ENCODE measurements around the gene RABGEF1.
"Not testable (repeated sequence)": the region's sequence is repeated elsewhere in the genome, so short reads cannot be mapped to it uniquely, and the experiment has no call there.

RABGEF1 gene

GRCh38 chr7:66747385-66747784 lies 6.9 kb downstream of the RABGEF1 start:
- H3K27me3 ChIP-seq (ENCODE audit: control insufficient read depth, insufficient read depth, low read length): no peaks in the 10 kb centered on the region
- H3K9me3 ChIP-seq (ENCODE audit: control insufficient read depth, insufficient read depth, low read depth, low read length): no peaks in the 10 kb centered on the region
- H3K4me1 ChIP-seq (ENCODE audit: control insufficient read depth, insufficient read depth, low read length): no peaks in the 10 kb centered on the region
- H3K9ac ChIP-seq (ENCODE audit: low read length): no peak overlapping the region
- H3K27ac ChIP-seq (ENCODE audit: low read depth, low read length): no peak overlapping the region
- H3K36me3 ChIP-seq (ENCODE audit: control insufficient read depth, insufficient read depth, low read length): no peaks in the 10 kb centered on the region
- no peak overlapping the region for H3K4me3 ChIP-seq (ENCODE audit: low read depth, low read length)

DNA sequence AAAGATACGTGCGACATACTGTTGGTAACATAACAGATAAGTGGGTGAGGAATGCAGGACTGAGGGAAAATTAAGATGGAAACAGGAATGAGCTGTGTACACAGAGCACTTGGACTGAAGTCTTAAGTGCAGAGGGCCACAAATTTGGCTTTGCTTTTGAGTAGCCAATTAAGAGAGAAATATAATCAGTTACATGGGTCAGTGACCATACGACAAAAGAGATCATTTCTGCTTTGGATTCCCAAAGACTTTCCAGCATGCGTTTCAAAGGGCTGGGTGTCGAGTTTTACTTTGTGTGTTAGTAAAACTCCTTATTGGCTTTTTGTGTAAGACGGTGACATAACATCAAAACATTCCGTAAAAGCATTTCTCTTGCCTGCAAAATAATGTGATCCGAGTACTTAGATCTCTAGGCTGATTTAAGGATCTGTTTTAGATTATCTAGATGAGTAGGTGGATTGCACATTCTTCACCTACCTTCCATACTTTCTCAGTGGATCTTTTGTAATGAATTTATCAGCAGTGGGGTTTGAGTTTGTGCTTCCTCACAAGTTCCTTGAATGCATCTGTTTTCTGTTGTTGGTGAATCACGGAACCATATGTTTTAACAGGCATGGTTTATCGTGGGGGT lies 7.5 kb downstream of the RABGEF1 start:
- H3K4me3 ChIP-seq (ENCODE audit: low read depth, low read length): no peak overlapping the region
- no peak overlapping the region for H3K27ac ChIP-seq (ENCODE audit: low read depth, low read length)
- no peak overlapping the region for H3K9ac ChIP-seq (ENCODE audit: low read length)
- no peaks in the 10 kb centered on the region for H3K36me3 ChIP-seq (ENCODE audit: control insufficient read depth, insufficient read depth, low read length)
- no peaks in the 10 kb centered on the region for H3K4me1 ChIP-seq (ENCODE audit: control insufficient read depth, insufficient read depth, low read length)
- H3K9me3 ChIP-seq (ENCODE audit: control insufficient read depth, insufficient read depth, low read depth, low read length): no peaks in the 10 kb centered on the region
- no peaks in the 10 kb centered on the region for H3K27me3 ChIP-seq (ENCODE audit: control insufficient read depth, insufficient read depth, low read length)

GRCh38 chr7:66748791-66749190 lies 8.3 kb downstream of the RABGEF1 start:
- H3K36me3 ChIP-seq (ENCODE audit: control insufficient read depth, insufficient read depth, low read length): no peaks in the 10 kb centered on the region
- H3K27ac ChIP-seq (ENCODE audit: low read depth, low read length): no peak overlapping the region
- H3K9ac ChIP-seq (ENCODE audit: low read length): no peak overlapping the region
- no peak overlapping the region for H3K4me3 ChIP-seq (ENCODE audit: low read depth, low read length)
- no peaks in the 10 kb centered on the region for H3K4me1 ChIP-seq (ENCODE audit: control insufficient read depth, insufficient read depth, low read length)
- no peaks in the 10 kb centered on the region for H3K9me3 ChIP-seq (ENCODE audit: control insufficient read depth, insufficient read depth, low read depth, low read length)
- H3K27me3 ChIP-seq (ENCODE audit: control insufficient read depth, insufficient read depth, low read length): no peaks in the 10 kb centered on the region

DNA sequence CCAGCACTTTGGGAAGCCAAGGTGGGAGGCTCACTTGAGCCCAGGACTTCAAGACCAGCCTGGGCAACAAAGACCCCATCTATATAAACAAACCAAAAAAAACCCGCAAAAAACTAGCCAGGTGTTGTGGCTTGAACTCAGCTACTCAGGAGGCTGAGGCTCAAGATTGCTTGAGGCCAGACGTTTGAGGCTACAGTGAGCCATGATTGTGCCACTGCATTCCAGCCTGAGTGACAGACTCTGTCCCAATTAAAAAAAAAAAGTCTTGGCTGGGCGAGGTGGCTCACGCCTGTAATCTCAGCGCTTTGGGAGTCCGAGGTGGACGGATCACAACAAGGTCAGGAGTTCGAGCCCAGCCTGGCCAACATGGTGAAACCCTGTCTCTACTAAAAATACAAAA lies 11.4 kb downstream of the RABGEF1 start:
- no peaks in the 10 kb centered on the region for H3K9me3 ChIP-seq (ENCODE audit: control insufficient read depth, insufficient read depth, low read depth, low read length)
- no peak overlapping the region for H3K9ac ChIP-seq (ENCODE audit: low read length)
- no peak overlapping the region for H3K27ac ChIP-seq (ENCODE audit: low read depth, low read length)
- no peaks in the 10 kb centered on the region for H3K36me3 ChIP-seq (ENCODE audit: control insufficient read depth, insufficient read depth, low read length)
- H3K4me3 ChIP-seq (ENCODE audit: low read depth, low read length): no peak overlapping the region
- no peaks in the 10 kb centered on the region for H3K4me1 ChIP-seq (ENCODE audit: control insufficient read depth, insufficient read depth, low read length)
- H3K27me3 ChIP-seq (ENCODE audit: control insufficient read depth, insufficient read depth, low read length): no peaks in the 10 kb centered on the region

DNA sequence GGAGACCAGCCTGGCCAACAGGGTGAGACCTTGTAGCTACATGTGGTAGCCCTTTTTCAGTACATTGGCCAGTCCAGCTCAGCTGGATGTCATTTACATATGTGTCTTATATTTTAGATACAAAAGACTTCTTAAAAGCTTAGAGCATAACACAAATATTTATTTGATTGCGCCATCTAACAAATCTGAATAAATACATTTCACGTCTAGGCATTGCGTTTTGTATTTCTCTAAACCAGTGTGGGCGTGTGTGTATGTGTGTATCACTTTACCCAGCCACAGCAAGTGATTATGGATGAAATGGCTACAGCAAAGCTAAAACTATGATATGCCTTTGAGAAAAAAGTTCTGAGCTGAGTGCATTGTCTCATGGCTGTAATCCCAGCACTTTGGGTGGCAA lies 14.0 kb downstream of the RABGEF1 start:
- no peak overlapping the region for H3K4me3 ChIP-seq (ENCODE audit: low read depth, low read length)
- H3K27me3 ChIP-seq (ENCODE audit: control insufficient read depth, insufficient read depth, low read length): no peaks in the 10 kb centered on the region
- no peak overlapping the region for H3K27ac ChIP-seq (ENCODE audit: low read depth, low read length)
- H3K36me3 ChIP-seq (ENCODE audit: control insufficient read depth, insufficient read depth, low read length): no peaks in the 10 kb centered on the region; the same call in 1 of the 2 replicates
- no peaks in the 10 kb centered on the region for H3K4me1 ChIP-seq (ENCODE audit: control insufficient read depth, insufficient read depth, low read length)
- no peaks in the 10 kb centered on the region for H3K9me3 ChIP-seq (ENCODE audit: control insufficient read depth, insufficient read depth, low read depth, low read length)
- no peak overlapping the region for H3K9ac ChIP-seq (ENCODE audit: low read length)

- H3K27me3 ChIP-seq (ENCODE audit: control insufficient read depth, insufficient read depth, low read length); H3K36me3 ChIP-seq (ENCODE audit: control insufficient read depth, insufficient read depth, low read length); H3K4me3 ChIP-seq (ENCODE audit: low read depth, low read length); H3K9me3 ChIP-seq (ENCODE audit: control insufficient read depth, insufficient read depth, low read depth, low read length); H3K4me1 ChIP-seq (ENCODE audit: control insufficient read depth, insufficient read depth, low read length); H3K9ac ChIP-seq (ENCODE audit: low read length); H3K27ac ChIP-seq (ENCODE audit: low read depth, low read length): not testable (repeated sequence)
Observed at GRCh38 chr7:66755059-66755458, 14.5 kb downstream of the RABGEF1 start.

GRCh38 chr7:66756227-66756626 lies 15.7 kb downstream of the RABGEF1 start:
- not testable (repeated sequence) for H3K36me3 ChIP-seq (ENCODE audit: control insufficient read depth, insufficient read depth, low read length); H3K4me3 ChIP-seq (ENCODE audit: low read depth, low read length); H3K27ac ChIP-seq (ENCODE audit: low read depth, low read length); H3K9ac ChIP-seq (ENCODE audit: low read length); H3K27me3 ChIP-seq (ENCODE audit: control insufficient read depth, insufficient read depth, low read length); H3K4me1 ChIP-seq (ENCODE audit: control insufficient read depth, insufficient read depth, low read length); H3K9me3 ChIP-seq (ENCODE audit: control insufficient read depth, insufficient read depth, low read depth, low read length)

DNA sequence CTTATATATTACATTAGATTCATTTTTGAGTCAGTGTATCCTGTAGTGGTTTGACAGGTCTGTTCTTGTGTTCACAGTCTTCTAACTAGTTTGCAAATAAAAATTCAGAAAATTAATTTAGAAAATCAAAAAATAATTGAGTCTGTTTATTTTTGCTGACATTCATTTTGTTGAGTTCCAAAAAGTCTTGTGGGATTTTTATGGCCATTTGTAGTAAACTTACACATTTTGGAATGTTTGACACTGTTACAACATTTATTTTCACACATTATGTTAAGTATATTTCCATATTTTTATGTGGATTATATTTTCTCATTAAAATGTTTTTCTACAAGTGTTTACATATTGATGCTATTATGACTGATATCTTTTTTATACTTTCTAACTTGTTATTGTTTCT lies 16.4 kb downstream of the RABGEF1 start:
- H3K27ac ChIP-seq (ENCODE audit: low read depth, low read length): no peak overlapping the region
- no peaks in the 10 kb centered on the region for H3K4me1 ChIP-seq (ENCODE audit: control insufficient read depth, insufficient read depth, low read length)
- no peak overlapping the region for H3K4me3 ChIP-seq (ENCODE audit: low read depth, low read length)
- no peaks in the 10 kb centered on the region for H3K27me3 ChIP-seq (ENCODE audit: control insufficient read depth, insufficient read depth, low read length)
- no peaks in the 10 kb centered on the region for H3K9me3 ChIP-seq (ENCODE audit: control insufficient read depth, insufficient read depth, low read depth, low read length)
- no peaks in the 10 kb centered on the region; the same call in 1 of the 2 replicates for H3K36me3 ChIP-seq (ENCODE audit: control insufficient read depth, insufficient read depth, low read length)
- H3K9ac ChIP-seq (ENCODE audit: low read length): no peak overlapping the region

GRCh38 chr7:66757939-66758338 lies 17.4 kb downstream of the RABGEF1 start:
- no peaks in the 10 kb centered on the region for H3K27me3 ChIP-seq (ENCODE audit: control insufficient read depth, insufficient read depth, low read length)
- H3K27ac ChIP-seq (ENCODE audit: low read depth, low read length): no peak overlapping the region
- no peaks in the 10 kb centered on the region; the same call in 1 of the 2 replicates for H3K36me3 ChIP-seq (ENCODE audit: control insufficient read depth, insufficient read depth, low read length)
- no peak overlapping the region for H3K4me3 ChIP-seq (ENCODE audit: low read depth, low read length)
- H3K9me3 ChIP-seq (ENCODE audit: control insufficient read depth, insufficient read depth, low read depth, low read length): no peaks in the 10 kb centered on the region
- no peaks in the 10 kb centered on the region for H3K4me1 ChIP-seq (ENCODE audit: control insufficient read depth, insufficient read depth, low read length)
- no peak overlapping the region for H3K9ac ChIP-seq (ENCODE audit: low read length)

GRCh38 chr7:66758950-66759628 lies 18.6 kb downstream of the RABGEF1 start:
- Histone ChIP-seq H3K27ac (ENCODE audit: low read depth, low read length) (no peak overlapping the region), H3K4me1 (ENCODE audit: control insufficient read depth, insufficient read depth, low read length) (no peaks in the 10 kb centered on the region), H3K27me3 (ENCODE audit: control insufficient read depth, insufficient read depth, low read length) (no peaks in the 10 kb centered on the region), H3K36me3 (ENCODE audit: control insufficient read depth, insufficient read depth, low read length) (no peaks in the 10 kb centered on the region; the same call in 1 of the 2 replicates), H3K9me3 (ENCODE audit: control insufficient read depth, insufficient read depth, low read depth, low read length) (peaks cover 5% of the 10 kb centered on the region; the same call in 1 of the 2 replicates), H3K4me3 (ENCODE audit: low read depth, low read length) (no peak overlapping the region), H3K9ac (ENCODE audit: low read length) (no peak overlapping the region)

GRCh38 chr7:66763183-66763582 lies 22.6 kb downstream of the RABGEF1 start:
- H3K27me3 ChIP-seq (ENCODE audit: control insufficient read depth, insufficient read depth, low read length); H3K9ac ChIP-seq (ENCODE audit: low read length); H3K27ac ChIP-seq (ENCODE audit: low read depth, low read length); H3K9me3 ChIP-seq (ENCODE audit: control insufficient read depth, insufficient read depth, low read depth, low read length); H3K36me3 ChIP-seq (ENCODE audit: control insufficient read depth, insufficient read depth, low read length); H3K4me3 ChIP-seq (ENCODE audit: low read depth, low read length); H3K4me1 ChIP-seq (ENCODE audit: control insufficient read depth, insufficient read depth, low read length): not testable (repeated sequence)

Data from HUES6 (cell line).